Keratinocyte (primary cell): ENCODE results near the gene GCSAML.

Experiments
- EZH2 ChIP-seq: IDR thresholded peaks from one replicate; pipeline ENCODE4 v1.6.1; 2012; ENCODE audit warnings: inconsistent platforms, mild to moderate bottlenecking, low read length, moderate library complexity
- TF ChIP-seq, protein P1 (sequence below), 3 experiments: IDR thresholded peaks in 1 of 3; conservative IDR thresholded peaks in 1 of 3; optimal IDR thresholded peaks in 1 of 3; 2 replicates in 2 of 3; 3 replicates in 1 of 3; pipeline versions ENCODE3 to v1.5.1; 2011; ENCODE audit warnings: low read length in 3 of 3, mild to moderate bottlenecking in 3 of 3, moderate library complexity in 2 of 3, control low read depth in 1 of 3, inconsistent platforms in 1 of 3; ENCODE audit not compliant: insufficient read depth in 2 of 3; ENCODE audit errors: extremely low read depth in 1 of 3

DNA sequence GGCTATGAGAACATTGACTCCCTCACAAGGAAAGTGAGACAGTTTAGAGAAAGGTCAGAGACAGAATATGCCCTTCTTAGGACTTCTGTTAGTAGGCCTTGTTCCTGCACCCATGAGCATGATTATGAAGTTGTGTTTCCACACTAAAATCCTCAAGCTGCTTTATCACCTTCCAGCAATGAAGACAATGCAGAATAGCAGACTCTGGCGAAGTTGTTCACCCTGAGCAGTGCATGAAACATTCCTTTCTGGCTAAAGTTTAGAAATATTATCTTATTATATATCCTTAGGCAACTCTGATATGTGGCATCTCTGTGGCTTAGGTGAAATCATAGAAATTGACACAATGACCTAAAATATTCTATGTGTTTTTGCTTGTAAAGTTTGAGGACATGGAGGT, 25.3 kb downstream of the GCSAML start:
- TF ChIP-seq EZH2, result no peak
- TF ChIP-seq, protein P1, sequence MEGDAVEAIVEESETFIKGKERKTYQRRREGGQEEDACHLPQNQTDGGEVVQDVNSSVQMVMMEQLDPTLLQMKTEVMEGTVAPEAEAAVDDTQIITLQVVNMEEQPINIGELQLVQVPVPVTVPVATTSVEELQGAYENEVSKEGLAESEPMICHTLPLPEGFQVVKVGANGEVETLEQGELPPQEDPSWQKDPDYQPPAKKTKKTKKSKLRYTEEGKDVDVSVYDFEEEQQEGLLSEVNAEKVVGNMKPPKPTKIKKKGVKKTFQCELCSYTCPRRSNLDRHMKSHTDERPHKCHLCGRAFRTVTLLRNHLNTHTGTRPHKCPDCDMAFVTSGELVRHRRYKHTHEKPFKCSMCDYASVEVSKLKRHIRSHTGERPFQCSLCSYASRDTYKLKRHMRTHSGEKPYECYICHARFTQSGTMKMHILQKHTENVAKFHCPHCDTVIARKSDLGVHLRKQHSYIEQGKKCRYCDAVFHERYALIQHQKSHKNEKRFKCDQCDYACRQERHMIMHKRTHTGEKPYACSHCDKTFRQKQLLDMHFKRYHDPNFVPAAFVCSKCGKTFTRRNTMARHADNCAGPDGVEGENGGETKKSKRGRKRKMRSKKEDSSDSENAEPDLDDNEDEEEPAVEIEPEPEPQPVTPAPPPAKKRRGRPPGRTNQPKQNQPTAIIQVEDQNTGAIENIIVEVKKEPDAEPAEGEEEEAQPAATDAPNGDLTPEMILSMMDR (optimal IDR thresholded peaks at IDR 0.05 in 1 of 3, IDR thresholded peaks at IDR 0.05 in 1 of 3, conservative IDR thresholded peaks at IDR 0.05 in 1 of 3; ENCODE audit: extremely low read depth in 1 of 3, insufficient read depth in 2 of 3, low read length in 3 of 3), result no peak
